Measurements from ENCODE around the gene ADGRV1. TPM values are rescaled to one million over a fixed set of nuclear protein-coding genes. Genes with fewer than 3 reads are reported as not detected.

ADGRV1 gene
- total RNA-seq, 2 experiments from 2014 or later: not detected

- no peaks in the 10 kb centered on the region for H3K36me3 ChIP-seq (ENCODE audit: insufficient read depth, low read length)
- no TSS peak for BruUV-seq (replicated peaks)
- no peaks in the 10 kb centered on the region for H3K9me3 ChIP-seq (ENCODE audit: low read length)
- no peaks in the 10 kb centered on the region for H4K20me1 ChIP-seq (ENCODE audit: insufficient read depth, low read length)
- no peak overlapping the region for H2AFZ ChIP-seq (ENCODE audit: low read length)
- H3K9me2 ChIP-seq (ENCODE audit: insufficient read depth, low read length): no peaks in the 10 kb centered on the region
- DNase-seq (ENCODE audit: low spot score): no peak
- H3K4me3 ChIP-seq (ENCODE audit: low read depth, low read length, poor library complexity, severe bottlenecking): no peak overlapping the region
- H3K4me2 ChIP-seq (ENCODE audit: low read length): no peak overlapping the region
- H3K27ac ChIP-seq (ENCODE audit: low read depth, low read length, poor library complexity, severe bottlenecking): no peak overlapping the region
- intact Hi-C loops (cut with micrococcal nuclease; ENCODE audit: unreplicated experiment): no loop called here
- CTCF ChIA-PET (ENCODE audit: unreplicated experiment): no interaction called here
- H3K4me1 ChIP-seq (ENCODE audit: insufficient read depth, low read length, poor library complexity, severe bottlenecking): no peaks in the 10 kb centered on the region
- POLR2A ChIA-PET: no interaction called here
- no peaks in the 10 kb centered on the region for H3K79me2 ChIP-seq (ENCODE audit: insufficient read depth, low read depth, low read length)
- TF ChIP-seq EZH2phosphoT487 (IDR thresholded peaks at IDR 0.05; ENCODE audit: borderline replicate concordance, low read depth, low read length) (no peak), CTCF (conservative IDR thresholded peaks at IDR 0.05; ENCODE audit: low read length) (no peak)
Observed at GRCh38 chr5:90691533-90691932, 132.9 kb downstream of the ADGRV1 start.

GRCh38 chr5:90696153-90696552 lies 137.6 kb downstream of the ADGRV1 start:
- 0 out of 2 replicates have a peak overlapping the region, but pooled peaks have one; percentile 44 for H2AFZ ChIP-seq (ENCODE audit: low read length)
- DNase-seq (ENCODE audit: low spot score): no peak

GRCh38 chr5:90700299-90700698 lies 141.7 kb downstream of the ADGRV1 start:
- H3K4me3 ChIP-seq (ENCODE audit: low read depth, low read length, poor library complexity, severe bottlenecking): no peak overlapping the region
- no TSS peak for BruUV-seq (replicated peaks)
- no peak overlapping the region for H2AFZ ChIP-seq (ENCODE audit: low read length)
- POLR2A ChIA-PET: no interaction called here
- intact Hi-C loops (cut with micrococcal nuclease; ENCODE audit: unreplicated experiment): no loop called here
- H3K9me3 ChIP-seq (ENCODE audit: low read length): no peaks in the 10 kb centered on the region
- no peak for TF ChIP-seq EZH2phosphoT487 (IDR thresholded peaks at IDR 0.05; ENCODE audit: borderline replicate concordance, low read depth, low read length)
- no peak for TF ChIP-seq CTCF (conservative IDR thresholded peaks at IDR 0.05; ENCODE audit: low read length)
- H3K36me3 ChIP-seq (ENCODE audit: insufficient read depth, low read length): no peaks in the 10 kb centered on the region
- no peak overlapping the region for H3K27ac ChIP-seq (ENCODE audit: low read depth, low read length, poor library complexity, severe bottlenecking)
- DNase-seq (ENCODE audit: low spot score): no peak
- no peak overlapping the region for H3K4me2 ChIP-seq (ENCODE audit: low read length)
- no peaks in the 10 kb centered on the region for H4K20me1 ChIP-seq (ENCODE audit: insufficient read depth, low read length)
- no peaks in the 10 kb centered on the region for H3K79me2 ChIP-seq (ENCODE audit: insufficient read depth, low read depth, low read length)
- H3K9me2 ChIP-seq (ENCODE audit: insufficient read depth, low read length): no peaks in the 10 kb centered on the region
- H3K4me1 ChIP-seq (ENCODE audit: insufficient read depth, low read length, poor library complexity, severe bottlenecking): no peaks in the 10 kb centered on the region
- CTCF ChIA-PET (ENCODE audit: unreplicated experiment): no interaction called here

More at GRCh38 chr5:90696153-90696552, 137.6 kb downstream of the ADGRV1 start:
- Histone ChIP-seq H4K20me1 (ENCODE audit: insufficient read depth, low read length) (no peaks in the 10 kb centered on the region), H3K9me2 (ENCODE audit: insufficient read depth, low read length) (no peaks in the 10 kb centered on the region), H3K4me3 (ENCODE audit: low read depth, low read length, poor library complexity, severe bottlenecking) (no peak overlapping the region), H3K4me2 (ENCODE audit: low read length) (no peak overlapping the region), H3K9me3 (ENCODE audit: low read length) (no peaks in the 10 kb centered on the region), H3K79me2 (ENCODE audit: insufficient read depth, low read depth, low read length) (no peaks in the 10 kb centered on the region), H3K36me3 (ENCODE audit: insufficient read depth, low read length) (no peaks in the 10 kb centered on the region), H3K4me1 (ENCODE audit: insufficient read depth, low read length, poor library complexity, severe bottlenecking) (no peaks in the 10 kb centered on the region), H3K27ac (ENCODE audit: low read depth, low read length, poor library complexity, severe bottlenecking) (no peak overlapping the region)
- BruUV-seq (replicated peaks): no TSS peak
- no peak for TF ChIP-seq CTCF (conservative IDR thresholded peaks at IDR 0.05; ENCODE audit: low read length)
- no peak for TF ChIP-seq EZH2phosphoT487 (IDR thresholded peaks at IDR 0.05; ENCODE audit: borderline replicate concordance, low read depth, low read length)
- CTCF ChIA-PET (ENCODE audit: unreplicated experiment): no interaction called here
- POLR2A ChIA-PET: no interaction called here
- intact Hi-C loops (cut with micrococcal nuclease; ENCODE audit: unreplicated experiment): no loop called here
